HEK293 (cell line): ENCODE measurements around the gene PKHD1.

Experiments used
- CTCF ChIA-PET: fragments of 350-600 bp; formaldehyde crosslinking; extraction: SDS; loops from one replicate; lab custom pipeline; 2021; ENCODE audit warnings: antibody characterized with exemption; lab: Yijun Ruan, JAX
- POLR2A ChIA-PET: fragments of 300-600 bp; formaldehyde crosslinking; extraction: SDS; loops from one replicate; lab custom pipeline; 2020; ENCODE audit warnings: antibody characterized with exemption, inconsistent platforms; lab: Yijun Ruan, JAX
- H3K27ac ChIP-seq: fragments of 200-500 bp; sonication (Bioruptor generic); 2 replicates; pipeline ENCODE4 v1.5.1; 2014; ENCODE audit warnings: low read depth, low read length, control low read depth, inconsistent platforms; ENCODE audit errors: extremely low read depth
- H3K36me3 ChIP-seq, 2 experiments: fragments of 200-500 bp in 1 of 2; sonication (Bioruptor generic) in 1 of 2; 1 replicate in 1 of 2; 2 replicates in 1 of 2; pipeline ENCODE4 v1.5.1; 2014 to 2017; ENCODE audit warnings: inconsistent platforms in 2 of 2, low read length in 2 of 2; ENCODE audit not compliant: control insufficient read depth in 2 of 2, insufficient read depth in 1 of 2
- H3K4me1 ChIP-seq: fragments of 200-500 bp; sonication (Bioruptor generic); 2 replicates; pipeline ENCODE4 v1.5.1; 2014; ENCODE audit warnings: mild to moderate bottlenecking, low read length, inconsistent platforms; ENCODE audit not compliant: control insufficient read depth, insufficient read depth
- H3K4me3 ChIP-seq: 2 replicates; pipeline ENCODE4 v1.5.1; 2011; ENCODE audit warnings: low read depth, mild to moderate bottlenecking, control low read depth, low read length, moderate library complexity
- H3K9me3 ChIP-seq: fragments of 200-500 bp; sonication (Bioruptor generic); 2 replicates; pipeline ENCODE4 v1.5.1; 2014; ENCODE audit warnings: low read depth, low read length, inconsistent platforms; ENCODE audit not compliant: control insufficient read depth, insufficient read depth
- FEZF1 ChIP-seq: fragments of 450-650 bp; formaldehyde crosslinking; IDR thresholded peaks from 2 replicates; pipeline ENCODE4 v1.5.1; 2016; ENCODE audit warnings: missing biosample characterization, missing genetic modification characterization
- GLI2 ChIP-seq: fragments of 450-650 bp; formaldehyde crosslinking; IDR thresholded peaks from 2 replicates; pipeline ENCODE4; 2017; ENCODE audit warnings: missing biosample characterization, missing genetic modification characterization, low read depth, borderline replicate concordance
- RBAK ChIP-seq: fragments of 450-650 bp; formaldehyde crosslinking; IDR thresholded peaks from 2 replicates; pipeline ENCODE4 v1.5.1; 2016; ENCODE audit warnings: missing biosample characterization, missing genetic modification characterization
- YY2 ChIP-seq: fragments of 450-650 bp; formaldehyde crosslinking; IDR thresholded peaks from 2 replicates; pipeline ENCODE4 v1.5.1; 2016; ENCODE audit warnings: missing biosample characterization, missing genetic modification characterization
- ZBTB1 ChIP-seq: fragments of 450-650 bp; formaldehyde crosslinking; IDR thresholded peaks from 2 replicates; pipeline ENCODE4 v1.5.1; 2016; ENCODE audit warnings: missing biosample characterization, missing genetic modification characterization
- ZBTB17 ChIP-seq: fragments of 450-650 bp; formaldehyde crosslinking; IDR thresholded peaks from 2 replicates; pipeline ENCODE4 v1.5.1; 2016; ENCODE audit warnings: missing biosample characterization, missing genetic modification characterization
- ZBTB20 ChIP-seq: fragments of 450-650 bp; formaldehyde crosslinking; IDR thresholded peaks from 2 replicates; pipeline ENCODE4 v1.5.1; 2016; ENCODE audit warnings: missing biosample characterization, missing genetic modification characterization
- ZFP69B ChIP-seq: fragments of 450-650 bp; formaldehyde crosslinking; IDR thresholded peaks from 2 replicates; pipeline ENCODE4 v1.5.1; 2016; ENCODE audit warnings: missing biosample characterization, missing genetic modification characterization
- ZNF121 ChIP-seq: fragments of 450-650 bp; formaldehyde crosslinking; IDR thresholded peaks from 2 replicates; pipeline ENCODE4 v1.5.1; 2016; ENCODE audit warnings: missing biosample characterization, missing genetic modification characterization
- ZNF146 ChIP-seq: fragments of 450-650 bp; formaldehyde crosslinking; IDR thresholded peaks from 2 replicates; pipeline ENCODE4 v1.5.1; 2016; ENCODE audit warnings: missing biosample characterization, missing genetic modification characterization
- ZNF157 ChIP-seq: fragments of 450-650 bp; formaldehyde crosslinking; IDR thresholded peaks from 2 replicates; pipeline ENCODE4 v1.5.1; 2016; ENCODE audit warnings: missing biosample characterization, missing genetic modification characterization
- ZNF184 ChIP-seq: fragments of 450-650 bp; IDR thresholded peaks from 2 replicates; pipeline ENCODE4 v1.5.1; 2018; ENCODE audit warnings: missing biosample characterization, mild to moderate bottlenecking, missing genetic modification characterization
- ZNF214 ChIP-seq: fragments of 450-650 bp; formaldehyde crosslinking; IDR thresholded peaks from 2 replicates; pipeline ENCODE4 v1.5.1; 2017; ENCODE audit warnings: missing biosample characterization, mild to moderate bottlenecking, missing genetic modification characterization, borderline replicate concordance
- ZNF311 ChIP-seq: fragments of 450-650 bp; formaldehyde crosslinking; IDR thresholded peaks from 2 replicates; pipeline ENCODE4 v1.5.1; 2017; ENCODE audit warnings: missing biosample characterization, missing genetic modification characterization, borderline replicate concordance
- ZNF423 ChIP-seq: fragments of 450-650 bp; formaldehyde crosslinking; IDR thresholded peaks from 2 replicates; pipeline ENCODE4 v1.5.1; 2016; ENCODE audit warnings: missing biosample characterization, missing genetic modification characterization
- ZNF426 ChIP-seq: fragments of 450-650 bp; formaldehyde crosslinking; IDR thresholded peaks from 2 replicates; pipeline ENCODE4 v1.5.1; 2017; ENCODE audit warnings: missing biosample characterization, missing genetic modification characterization, mild to moderate bottlenecking, inconsistent platforms, moderate library complexity
- ZNF549 ChIP-seq: fragments of 450-650 bp; IDR thresholded peaks from 2 replicates; pipeline ENCODE4 v1.5.1; 2018; ENCODE audit warnings: missing biosample characterization, missing genetic modification characterization, mild to moderate bottlenecking, inconsistent platforms, moderate library complexity
- ZNF555 ChIP-seq: fragments of 450-650 bp; formaldehyde crosslinking; conservative IDR thresholded peaks from 2 replicates; pipeline ENCODE4 v1.5.1; 2017; ENCODE audit warnings: missing biosample characterization, mild to moderate bottlenecking, missing genetic modification characterization, inconsistent platforms
- ZNF624 ChIP-seq: fragments of 450-650 bp; formaldehyde crosslinking; IDR thresholded peaks from 2 replicates; pipeline ENCODE4 v1.5.1; 2017; ENCODE audit warnings: missing biosample characterization, missing genetic modification characterization
- ZNF645 ChIP-seq: fragments of 450-650 bp; formaldehyde crosslinking; IDR thresholded peaks from 2 replicates; pipeline ENCODE4; 2016; ENCODE audit warnings: missing biosample characterization, missing genetic modification characterization
- ZNF654 ChIP-seq: fragments of 450-650 bp; formaldehyde crosslinking; IDR thresholded peaks from 2 replicates; pipeline ENCODE4 v1.5.1; 2016; ENCODE audit warnings: low read depth, missing biosample characterization, missing genetic modification characterization
- ZNF701 ChIP-seq: fragments of 450-650 bp; formaldehyde crosslinking; IDR thresholded peaks from 2 replicates; pipeline ENCODE4 v1.5.1; 2016; ENCODE audit warnings: missing biosample characterization, missing genetic modification characterization
- ZNF747 ChIP-seq: fragments of 450-650 bp; formaldehyde crosslinking; IDR thresholded peaks from 2 replicates; pipeline ENCODE4 v1.5.1; 2016; ENCODE audit warnings: missing biosample characterization, missing genetic modification characterization
- ZNF768 ChIP-seq: fragments of 450-650 bp; formaldehyde crosslinking; IDR thresholded peaks from 2 replicates; pipeline ENCODE4 v1.5.1; 2018; ENCODE audit warnings: missing biosample characterization, mild to moderate bottlenecking, missing genetic modification characterization
- ZSCAN16 ChIP-seq: fragments of 450-650 bp; formaldehyde crosslinking; IDR thresholded peaks from 2 replicates; pipeline ENCODE4 v1.5.1; 2016; ENCODE audit warnings: missing biosample characterization, missing genetic modification characterization

The PKHD1 gene

GRCh38 chr6:51684038-51684437, 403.4 kb downstream of the PKHD1 start:
- Histone ChIP-seq H3K27ac (no peak overlapping the region), H3K9me3 (no peaks in the 10 kb centered on the region), H3K36me3 (no peaks in the 10 kb centered on the region), H3K4me3 (no peak overlapping the region), H3K4me1 (no peaks in the 10 kb centered on the region)
- CTCF ChIA-PET, result no interaction called here
- TF ChIP-seq ZNF423 (no peak), ZNF555 (tag by site-specific recombination) (no peak)
- POLR2A ChIA-PET, result no interaction called here

GRCh38 chr6:51678905-51679620, 408.4 kb downstream of the PKHD1 start:
- no peak overlapping the region for H3K27ac ChIP-seq

GRCh38 chr6:51678274-51678673, 409.1 kb downstream of the PKHD1 start:
- Histone ChIP-seq H3K36me3 (no peaks in the 10 kb centered on the region), H3K27ac (no peak overlapping the region), H3K4me3 (no peak overlapping the region), H3K4me1 (no peaks in the 10 kb centered on the region), H3K9me3 (no peaks in the 10 kb centered on the region)
- ChIA-PET POLR2A (no interaction called here), CTCF (interaction anchor here (0.5 to 0.7 kb wide), 2 partner anchors 332 to 1251 kb away, joined by 3 to 4 read pairs; no protein-coding TSS in a partner anchor)
- TF ChIP-seq ZNF747 (no peak), ZNF423 (no peak), ZNF654 (tag by site-specific recombination) (no peak), ZBTB1 (no peak), ZNF768 (tag by site-specific recombination) (no peak), ZNF701 (no peak), ZNF624 (tag by site-specific recombination) (no peak), ZNF549 (tag by site-specific recombination) (no peak), ZNF214 (tag by site-specific recombination) (no peak), ZNF645 (tag by site-specific recombination) (no peak), ZSCAN16 (tag by site-specific recombination) (no peak), ZNF157 (tag by site-specific recombination) (no peak), ZNF184 (tag by site-specific recombination) (no peak), ZNF311 (no peak), YY2 (no peak), ZFP69B (tag by site-specific recombination) (no peak), ZNF426 (no peak)

More at GRCh38 chr6:51678905-51679620, 408.4 kb downstream of the PKHD1 start:
- ChIA-PET POLR2A (no interaction called here), CTCF (interaction anchor here (0.7 kb wide), 1 partner anchor 1252 kb away, joined by 3 read pairs; no protein-coding TSS in a partner anchor)
- no peaks in the 10 kb centered on the region for H3K36me3 ChIP-seq
- TF ChIP-seq ZBTB20 (tag by site-specific recombination) (no peak), ZNF146 (tag by site-specific recombination) (no peak), GLI2 (tag by site-specific recombination) (no peak), ZNF121 (tag by site-specific recombination) (no peak), FEZF1 (no peak), RBAK (no peak), ZBTB17 (tag by site-specific recombination) (no peak)
- H3K9me3 ChIP-seq, result no peaks in the 10 kb centered on the region
- no peaks in the 10 kb centered on the region for H3K4me1 ChIP-seq
- no peak overlapping the region for H3K4me3 ChIP-seq
